Spleen (tissue), 7 donors: Measurements from ENCODE around the gene TXNDC2.

Experiments used
- POLR2A ChIP-seq, 3 donors: fragments of 450-650 bp; IDR thresholded peaks; one replicate each; pipeline ENCODE4 v1.5.1; 2017; ENCODE audit warnings: antibody characterized with exemption in 3 of 3, mild to moderate bottlenecking in 1 of 3
- POLR2AphosphoS5 ChIP-seq, 3 donors: sonication (generic); formaldehyde crosslinking; IDR thresholded peaks; one replicate each; pipeline ENCODE4 v1.5.1; 2017; ENCODE audit warnings: antibody characterized with exemption in 3 of 3
- TF ChIP-seq, protein P1 (sequence below), 11 experiments: fragments of 200-600 bp in 7 of 11; fragments of 450-650 bp in 4 of 11; sonication (generic) in 4 of 11; IDR thresholded peaks in 8 of 11; conservative IDR thresholded peaks in 3 of 11; 1 replicate in 7 of 11; 2 replicates in 4 of 11; pipeline versions ENCODE4 v1.4.0 to v1.8.0; 2016 to 2021; ENCODE audit warnings: antibody characterized with exemption in 11 of 11, inconsistent platforms in 4 of 11, mild to moderate bottlenecking in 1 of 11
- donor health status: DM: no; HTN: no; CAD: no; lungs with moderate emphysema.
- donor health status: DM: no; HTN: no; CAD: no.
- donor health status: DM: no; HTN: no; CAD: no.

- TF ChIP-seq, protein P1, sequence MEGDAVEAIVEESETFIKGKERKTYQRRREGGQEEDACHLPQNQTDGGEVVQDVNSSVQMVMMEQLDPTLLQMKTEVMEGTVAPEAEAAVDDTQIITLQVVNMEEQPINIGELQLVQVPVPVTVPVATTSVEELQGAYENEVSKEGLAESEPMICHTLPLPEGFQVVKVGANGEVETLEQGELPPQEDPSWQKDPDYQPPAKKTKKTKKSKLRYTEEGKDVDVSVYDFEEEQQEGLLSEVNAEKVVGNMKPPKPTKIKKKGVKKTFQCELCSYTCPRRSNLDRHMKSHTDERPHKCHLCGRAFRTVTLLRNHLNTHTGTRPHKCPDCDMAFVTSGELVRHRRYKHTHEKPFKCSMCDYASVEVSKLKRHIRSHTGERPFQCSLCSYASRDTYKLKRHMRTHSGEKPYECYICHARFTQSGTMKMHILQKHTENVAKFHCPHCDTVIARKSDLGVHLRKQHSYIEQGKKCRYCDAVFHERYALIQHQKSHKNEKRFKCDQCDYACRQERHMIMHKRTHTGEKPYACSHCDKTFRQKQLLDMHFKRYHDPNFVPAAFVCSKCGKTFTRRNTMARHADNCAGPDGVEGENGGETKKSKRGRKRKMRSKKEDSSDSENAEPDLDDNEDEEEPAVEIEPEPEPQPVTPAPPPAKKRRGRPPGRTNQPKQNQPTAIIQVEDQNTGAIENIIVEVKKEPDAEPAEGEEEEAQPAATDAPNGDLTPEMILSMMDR (IDR thresholded peaks at IDR 0.05 in 8 of 11, conservative IDR thresholded peaks at IDR 0.05 in 3 of 11): no peak
- TF ChIP-seq POLR2A (IDR thresholded peaks at IDR 0.05) (no peak), POLR2AphosphoS5 (IDR thresholded peaks at IDR 0.05) (no peak)
These were observed 2.2 kb downstream of the TXNDC2 start for GRCh38 chr18:9887992-9888391.
